Spleen (tissue), 11 donors: ENCODE results near the gene ZNF780B. TPM values are rescaled to one million over a fixed set of nuclear protein-coding genes. Genes with fewer than 3 reads are reported as not detected.

ENCODE experiments used
- DNase-seq: peaks from one replicate; pipeline ENCODE4 v3.0.0-alpha.2; 2020
- H3K27ac ChIP-seq, 8 donors: fragments of 200-600 bp; sonication (generic) in 7 of 8; 1 replicate in 4 of 8; 2 replicates in 4 of 8; pipeline versions ENCODE4 v1.5.0 to v1.8.0; 2016 to 2021; ENCODE audit warnings: inconsistent platforms in 4 of 8, mild to moderate bottlenecking in 4 of 8, moderate library complexity in 1 of 8
- H3K27me3 ChIP-seq, 7 donors: fragments of 200-600 bp; sonication (generic) in 6 of 7; replicated peaks in 1 of 7; 1 replicate in 4 of 7; 2 replicates in 3 of 7; pipeline versions ENCODE4 v1.5.0 to v1.8.0; 2016 to 2021; ENCODE audit warnings: inconsistent platforms in 3 of 7, mild to moderate bottlenecking in 1 of 7
- H3K36me3 ChIP-seq, 6 donors: fragments of 200-600 bp; sonication (generic) in 5 of 6; 1 replicate in 4 of 6; 2 replicates in 2 of 6; pipeline versions ENCODE4 v1.5.0 to v1.8.0; 2016 to 2021; ENCODE audit warnings: inconsistent platforms in 2 of 6
- H3K4me1 ChIP-seq, 6 donors: fragments of 200-600 bp; sonication (generic) in 5 of 6; 1 replicate in 3 of 6; 2 replicates in 3 of 6; pipeline versions ENCODE4 v1.5.0 to v1.8.0; 2016 to 2021; ENCODE audit warnings: inconsistent platforms in 3 of 6
- H3K4me3 ChIP-seq, 8 donors: fragments of 200-600 bp; sonication (generic) in 7 of 8; 1 replicate in 4 of 8; 2 replicates in 4 of 8; pipeline versions ENCODE4 v1.5.0 to v1.8.0; 2016 to 2021; ENCODE audit warnings: inconsistent platforms in 4 of 8, mild to moderate bottlenecking in 4 of 8, moderate library complexity in 2 of 8
- H3K9me3 ChIP-seq, 8 donors: fragments of 200-600 bp; sonication (generic) in 7 of 8; 1 replicate in 4 of 8; 2 replicates in 4 of 8; pipeline versions ENCODE4 v1.5.0 to v1.8.0; 2016 to 2021; ENCODE audit warnings: inconsistent platforms in 4 of 8
- POLR2A ChIP-seq, 3 donors: fragments of 450-650 bp; IDR thresholded peaks; one replicate each; pipeline ENCODE4 v1.5.1; 2017; ENCODE audit warnings: antibody characterized with exemption in 3 of 3, mild to moderate bottlenecking in 1 of 3
- POLR2AphosphoS5 ChIP-seq, 3 donors: sonication (generic); formaldehyde crosslinking; IDR thresholded peaks; one replicate each; pipeline ENCODE4 v1.5.1; 2017; ENCODE audit warnings: antibody characterized with exemption in 3 of 3
- WGBS, 5 donors: extraction: QIAGEN DNeasy Blood & Tissue Kit in 3 of 5; methylation state at CpG; one replicate each; pipeline versions ENCODE4 v1.1.5 to v1.1.7; 2013 to 2018; 5-methylcytosine and 5-hydroxymethylcytosine counted together
- intact Hi-C: fragments of 100-400 bp; cut with DNase I; formaldehyde crosslinking; loops from one replicate; pipeline ENCODE4 v1.15.0; 2023; ENCODE audit warnings: low total_unique reads
- polyA plus RNA-seq, 3 donors: library from polyadenylated mRNA; stranded (reverse); fragments of 200-250 nt; gene quantifications; one replicate each; pipeline ENCODE4 v1.2.1, GENCODE V29; 2013
- total RNA-seq, 7 donors: library from RNA; depleted of rRNA in 3 of 7; stranded (reverse); fragments of >200 nt in 3 of 7; fragmentation: NEBNext Ultra II Directional in 4 of 7; extraction: Animal tissue kit (Norgen Biotek cat#: 25700) in 4 of 7; gene quantifications; one replicate each; pipeline versions ENCODE4 v1.1.0 to v1.2.1, GENCODE V29; 2016 to 2021
- TF ChIP-seq, protein P1 (sequence below), 11 experiments: fragments of 200-600 bp in 7 of 11; fragments of 450-650 bp in 4 of 11; sonication (generic) in 4 of 11; IDR thresholded peaks in 8 of 11; conservative IDR thresholded peaks in 3 of 11; 1 replicate in 7 of 11; 2 replicates in 4 of 11; pipeline versions ENCODE4 v1.4.0 to v1.8.0; 2016 to 2021; ENCODE audit warnings: antibody characterized with exemption in 11 of 11, inconsistent platforms in 4 of 11, mild to moderate bottlenecking in 1 of 11
- donor health status: healthy with polysubstance abuse.
- donor health status: DM: no; HTN: no; CAD: no; lungs with moderate emphysema.
- donor health status: DM: no; HTN: no; CAD: no.
- donor health status: Bipolar disorder and iron deficiency.
- donor health status: healthy.
- donor health status: DM: no; HTN: no; CAD: no.
- donor health status: DM: yes; HTN: yes; CAD: no.

Gene ZNF780B
- total and polyA plus RNA-seq, 10 donors: 7.8 to 42.3 (median 29.4) TPM

DNA sequence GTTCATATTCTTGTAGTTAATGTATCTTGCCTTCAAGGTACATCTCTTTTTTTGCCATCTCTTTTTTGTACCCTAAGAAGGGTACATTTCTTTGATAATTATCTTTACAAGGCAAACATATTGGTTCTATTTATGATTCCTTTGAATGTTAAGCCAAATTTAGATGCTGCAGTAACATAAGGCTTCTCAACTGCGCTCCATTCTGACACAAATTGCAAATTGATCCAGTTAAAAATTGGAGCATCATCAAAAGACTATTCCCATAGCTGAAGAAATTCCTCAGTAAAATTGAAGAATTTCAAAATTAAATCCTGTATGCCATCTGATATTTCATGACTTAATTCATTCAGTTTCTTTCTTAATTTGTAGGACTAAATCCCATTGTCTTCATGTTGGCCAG is 37.4 kb upstream of the ZNF780B start:
- WGBS, 5 donors: 90 to 98% (median 95%) methylated on average over 1 of the region's 1 CpG
- TF ChIP-seq POLR2A (IDR thresholded peaks at IDR 0.05) (no peak), POLR2AphosphoS5 (IDR thresholded peaks at IDR 0.05) (no peak)
- TF ChIP-seq, protein P1, sequence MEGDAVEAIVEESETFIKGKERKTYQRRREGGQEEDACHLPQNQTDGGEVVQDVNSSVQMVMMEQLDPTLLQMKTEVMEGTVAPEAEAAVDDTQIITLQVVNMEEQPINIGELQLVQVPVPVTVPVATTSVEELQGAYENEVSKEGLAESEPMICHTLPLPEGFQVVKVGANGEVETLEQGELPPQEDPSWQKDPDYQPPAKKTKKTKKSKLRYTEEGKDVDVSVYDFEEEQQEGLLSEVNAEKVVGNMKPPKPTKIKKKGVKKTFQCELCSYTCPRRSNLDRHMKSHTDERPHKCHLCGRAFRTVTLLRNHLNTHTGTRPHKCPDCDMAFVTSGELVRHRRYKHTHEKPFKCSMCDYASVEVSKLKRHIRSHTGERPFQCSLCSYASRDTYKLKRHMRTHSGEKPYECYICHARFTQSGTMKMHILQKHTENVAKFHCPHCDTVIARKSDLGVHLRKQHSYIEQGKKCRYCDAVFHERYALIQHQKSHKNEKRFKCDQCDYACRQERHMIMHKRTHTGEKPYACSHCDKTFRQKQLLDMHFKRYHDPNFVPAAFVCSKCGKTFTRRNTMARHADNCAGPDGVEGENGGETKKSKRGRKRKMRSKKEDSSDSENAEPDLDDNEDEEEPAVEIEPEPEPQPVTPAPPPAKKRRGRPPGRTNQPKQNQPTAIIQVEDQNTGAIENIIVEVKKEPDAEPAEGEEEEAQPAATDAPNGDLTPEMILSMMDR (IDR thresholded peaks at IDR 0.05 in 8 of 11, conservative IDR thresholded peaks at IDR 0.05 in 3 of 11): no peak
- intact Hi-C loops: no loop called here

DNA sequence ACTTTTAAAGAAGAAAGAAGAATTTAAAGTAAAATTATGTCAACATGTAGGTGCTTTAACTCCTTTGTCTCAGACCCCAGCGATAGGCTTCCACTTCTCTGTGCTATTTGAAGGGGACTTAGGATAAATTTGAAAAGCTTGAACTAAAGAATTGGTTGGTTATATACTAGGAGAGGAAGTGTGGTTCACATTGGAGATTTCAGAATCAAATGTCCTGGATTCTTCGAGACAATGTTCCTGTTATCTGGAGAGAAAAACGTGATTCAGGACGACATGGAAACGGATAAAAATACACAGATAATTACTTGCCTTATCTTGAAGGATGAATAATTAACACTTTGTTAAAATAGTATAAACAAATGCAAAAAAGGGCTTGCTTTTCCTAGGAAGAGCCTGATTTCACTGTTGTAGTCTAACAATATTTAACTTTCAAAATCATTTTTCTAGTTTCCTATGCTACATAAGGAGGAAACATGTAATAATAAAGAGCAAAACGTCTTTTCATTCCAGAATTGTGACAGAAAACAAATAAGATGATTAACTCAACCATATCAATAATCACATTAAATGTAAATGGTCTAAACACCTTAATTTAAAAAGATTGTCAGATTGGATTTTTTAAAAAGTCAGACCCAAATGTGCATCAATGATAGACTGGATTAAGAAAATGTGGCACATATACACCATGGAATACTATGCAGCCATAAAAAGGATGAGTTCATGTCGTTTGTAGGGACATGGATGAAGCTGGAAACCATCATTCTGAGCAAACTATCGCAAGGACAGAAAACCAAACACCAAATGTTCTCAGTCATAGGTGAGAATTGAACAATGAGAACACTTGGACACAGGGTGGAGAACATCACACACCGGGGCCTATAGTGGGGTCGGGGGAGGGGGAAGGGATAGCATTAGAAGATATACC is 35.4 kb upstream of the ZNF780B start:
- H3K36me3 ChIP-seq: peaks cover 0 to 6% (median 0%) of the 10 kb centered on the region in 6 donors
- DNase-seq: no peak
- TF ChIP-seq, protein P1 (IDR thresholded peaks at IDR 0.05 in 8 of 11, conservative IDR thresholded peaks at IDR 0.05 in 3 of 11): no peak
- no peak for TF ChIP-seq POLR2AphosphoS5 (IDR thresholded peaks at IDR 0.05)
- no peak for TF ChIP-seq POLR2A (IDR thresholded peaks at IDR 0.05)
- peaks cover 8 to 47% (median 24%) of the 10 kb centered on the region in 6 donors for H3K4me1 ChIP-seq
- H3K9me3 ChIP-seq: peaks cover 0 to 10% (median 1%) of the 10 kb centered on the region in 8 donors
- H3K27ac ChIP-seq: peak overlapping the region; percentile 94 to 99 (median 96)
- peaks cover 0 to 18% (median 0%) of the 10 kb centered on the region in 7 donors for H3K27me3 ChIP-seq
- intact Hi-C loops: no loop called here
- WGBS, 5 donors: 44 to 51% (median 45%) methylated on average over 10 of the region's 10 CpGs
- peak overlapping the region; percentile 58 to 83 (median 72) for H3K4me3 ChIP-seq

More for the DNA sequence above, 37.4 kb upstream of the ZNF780B start:
- H3K27me3 ChIP-seq: peaks cover 0 to 24% (median 0%) of the 10 kb centered on the region in 7 donors
- peaks cover 0 to 4% (median 0%) of the 10 kb centered on the region in 6 donors for H3K36me3 ChIP-seq
- H3K27ac ChIP-seq: no peak overlapping the region
- H3K4me1 ChIP-seq: peaks cover 8 to 27% (median 22%) of the 10 kb centered on the region in 6 donors
- DNase-seq: no peak
- peaks cover 0 to 10% (median under 1%) of the 10 kb centered on the region in 8 donors for H3K9me3 ChIP-seq
- H3K4me3 ChIP-seq: no peak overlapping the region

GRCh38 chr19:40090241-40091204 is 34.5 kb upstream of the ZNF780B start, which contains the start of gene ZNF780A:
ZNF780A (minus strand) TSS chr19:40090943; CDS start chr19:40084753, 6,190 bp downstream.
- peak within 1 kb of the TSS; percentile 94 to 99 (median 96) for H3K27ac ChIP-seq
- TF ChIP-seq POLR2A (IDR thresholded peaks at IDR 0.05) (peak in 1 of 3 donors; percentile 28), POLR2AphosphoS5 (IDR thresholded peaks at IDR 0.05) (peak; percentile 87 to 88 (median 88))
- TF ChIP-seq, protein P1 (IDR thresholded peaks at IDR 0.05 in 8 of 11, conservative IDR thresholded peaks at IDR 0.05 in 3 of 11): peak in 1 of 11 experiments; percentile 6
- 0 to 1% (median 0%) methylated on average over 41 to 47 of the region's 47 CpGs for WGBS, 5 donors

More at GRCh38 chr19:40090241-40091204, 34.5 kb upstream of the ZNF780B start, which contains the start of gene ZNF780A:
- peaks cover 0 to 12% (median 0%) of the 10 kb centered on the region in 7 donors for H3K27me3 ChIP-seq
- H3K4me3 ChIP-seq: peak within 1 kb of the TSS; percentile 58 to 83 (median 72)
- H3K4me1 ChIP-seq: peaks cover 8 to 56% (median 24%) of the 10 kb centered on the region in 6 donors
- DNase-seq: peak; percentile 94
- peaks cover 0 to 6% (median 1%) of the 10 kb centered on the region in 6 donors for H3K36me3 ChIP-seq
- peaks cover 0 to 5% (median 0%) of the 10 kb centered on the region in 8 donors for H3K9me3 ChIP-seq
- intact Hi-C loops: no loop called here
